Lower leg skin (tissue), 4 donors: ENCODE measurements around the gene FAM170B. TPM values are rescaled to one million over a fixed set of nuclear protein-coding genes. Genes with fewer than 3 reads are reported as not detected.

Experiments
- DNase-seq, 2 donors: peaks; one replicate each; pipeline ENCODE4 v3.0.0-alpha.2; 2019; ENCODE audit warnings: low spot score in 2 of 2
- H3K4me3 ChIP-seq: fragments of 200-600 bp; sonication (generic); 2 replicates; pipeline ENCODE4 v1.5.1; 2017; ENCODE audit warnings: mild to moderate bottlenecking, low read depth; ENCODE audit not compliant: poor library complexity, severe bottlenecking
- CTCF ChIP-seq, 3 donors: fragments of 450-650 bp; IDR thresholded peaks; one replicate each; pipeline ENCODE4 v1.5.1; 2016; ENCODE audit warnings: antibody characterized with exemption in 3 of 3, mild to moderate bottlenecking in 3 of 3, moderate library complexity in 2 of 3
- POLR2A ChIP-seq, 2 donors: fragments of 450-650 bp; IDR thresholded peaks; one replicate each; pipeline ENCODE4 v1.6.1; 2016 to 2017; ENCODE audit warnings: antibody characterized with exemption in 2 of 2, mild to moderate bottlenecking in 1 of 2, moderate library complexity in 1 of 2
- WGBS, 2 donors: methylation state at CpG; one replicate each; pipeline ENCODE4 v1.1.5; 2018; 5-methylcytosine and 5-hydroxymethylcytosine counted together
- intact Hi-C: fragments of 100-400 bp; cut with DNase I; formaldehyde crosslinking; loops from one replicate; pipeline ENCODE4 v1.15.0; 2023; ENCODE audit warnings: low total_unique reads
- total RNA-seq, 4 donors: library from RNA; depleted of rRNA; stranded (reverse); fragments of >200 nt; gene quantifications; one replicate each; pipeline ENCODE4 v1.1.0, GENCODE V29; 2016

The FAM170B gene
- total RNA-seq, 4 donors from 2014 or later, result not detected

- no peak for DNase-seq
- 86 to 89% methylated on average over 7 of the region's 7 CpGs for WGBS, 2 donors
- TF ChIP-seq POLR2A (IDR thresholded peaks at IDR 0.05) (no peak), CTCF (IDR thresholded peaks at IDR 0.05) (no peak)
- intact Hi-C loops, result no loop called here
- H3K4me3 ChIP-seq, result no peak overlapping the region
Observed at GRCh38 chr10:49123981-49124950, 9.6 kb downstream of the FAM170B start.

GRCh38 chr10:49120911-49121310 is 12.9 kb downstream of the FAM170B start:
- intact Hi-C loops, result no loop called here
- WGBS, 2 donors, result 85 to 86% methylated on average over 3 of the region's 3 CpGs
- DNase-seq, result no peak
- TF ChIP-seq POLR2A (IDR thresholded peaks at IDR 0.05) (no peak), CTCF (IDR thresholded peaks at IDR 0.05) (no peak)
- no peak overlapping the region for H3K4me3 ChIP-seq

- 33 to 48% methylated on average over 3 of the region's 3 CpGs for WGBS, 2 donors
- no peak for TF ChIP-seq CTCF (IDR thresholded peaks at IDR 0.05)
- TF ChIP-seq POLR2A (IDR thresholded peaks at IDR 0.05), result no peak
- DNase-seq, result peak in 1 of 2 donors; percentile 39
- intact Hi-C loops, result no loop called here
- H3K4me3 ChIP-seq, result no peak overlapping the region
Observed at GRCh38 chr10:49119746-49120145, 14.1 kb downstream of the FAM170B start.

- H3K4me3 ChIP-seq, result no peak overlapping the region
- intact Hi-C loops, result no loop called here
- no peak for TF ChIP-seq POLR2A (IDR thresholded peaks at IDR 0.05)
- no peak for TF ChIP-seq CTCF (IDR thresholded peaks at IDR 0.05)
- WGBS, 2 donors, result 63 to 65% methylated on average over 6 of the region's 6 CpGs
- peak in 1 of 2 donors; percentile 12 for DNase-seq
Observed at GRCh38 chr10:49118430-49119074, 15.3 kb downstream of the FAM170B start.

- TF ChIP-seq CTCF (IDR thresholded peaks at IDR 0.05) (no peak), POLR2A (IDR thresholded peaks at IDR 0.05) (no peak)
- no peak for DNase-seq
- intact Hi-C loops, result no loop called here
- H3K4me3 ChIP-seq, result no peak overlapping the region
- 76% methylated on average over 4 of the region's 4 CpGs for WGBS, 2 donors
Observed at GRCh38 chr10:49117376-49118070, 16.3 kb downstream of the FAM170B start.
